ENCODE data around the gene PLPP4.

The PLPP4 gene

DNA sequence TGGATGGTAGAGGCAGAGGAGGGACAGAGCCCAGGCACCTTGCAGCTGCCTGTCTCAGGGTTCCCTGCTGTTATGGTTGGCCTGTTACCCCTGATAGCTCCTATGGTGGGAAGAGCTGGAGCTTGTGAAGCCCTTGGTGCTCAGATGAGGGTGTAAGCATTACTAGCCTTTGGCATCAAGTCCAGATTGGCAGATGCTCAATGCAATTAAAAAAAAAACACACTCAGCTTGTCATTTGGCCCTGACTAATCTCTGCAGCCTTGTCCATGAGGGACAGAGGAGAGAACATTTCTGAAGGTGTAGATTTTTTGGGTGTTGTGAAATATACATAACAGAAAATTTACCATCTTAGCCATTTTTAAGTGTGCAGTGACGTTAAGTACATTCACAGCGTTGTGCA, 86.3 kb downstream of the PLPP4 start:
- POLR2A ChIA-PET = no interaction called here
- CTCF ChIA-PET = no interaction called here
- TF ChIP-seq, protein P1, sequence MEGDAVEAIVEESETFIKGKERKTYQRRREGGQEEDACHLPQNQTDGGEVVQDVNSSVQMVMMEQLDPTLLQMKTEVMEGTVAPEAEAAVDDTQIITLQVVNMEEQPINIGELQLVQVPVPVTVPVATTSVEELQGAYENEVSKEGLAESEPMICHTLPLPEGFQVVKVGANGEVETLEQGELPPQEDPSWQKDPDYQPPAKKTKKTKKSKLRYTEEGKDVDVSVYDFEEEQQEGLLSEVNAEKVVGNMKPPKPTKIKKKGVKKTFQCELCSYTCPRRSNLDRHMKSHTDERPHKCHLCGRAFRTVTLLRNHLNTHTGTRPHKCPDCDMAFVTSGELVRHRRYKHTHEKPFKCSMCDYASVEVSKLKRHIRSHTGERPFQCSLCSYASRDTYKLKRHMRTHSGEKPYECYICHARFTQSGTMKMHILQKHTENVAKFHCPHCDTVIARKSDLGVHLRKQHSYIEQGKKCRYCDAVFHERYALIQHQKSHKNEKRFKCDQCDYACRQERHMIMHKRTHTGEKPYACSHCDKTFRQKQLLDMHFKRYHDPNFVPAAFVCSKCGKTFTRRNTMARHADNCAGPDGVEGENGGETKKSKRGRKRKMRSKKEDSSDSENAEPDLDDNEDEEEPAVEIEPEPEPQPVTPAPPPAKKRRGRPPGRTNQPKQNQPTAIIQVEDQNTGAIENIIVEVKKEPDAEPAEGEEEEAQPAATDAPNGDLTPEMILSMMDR (IDR thresholded peaks at IDR 0.05; ENCODE audit: control extremely low read depth, extremely low read depth, low read depth, missing control alignments) = no peak
- DNase-seq (ENCODE audit: extremely low spot score) = no peak

DNA sequence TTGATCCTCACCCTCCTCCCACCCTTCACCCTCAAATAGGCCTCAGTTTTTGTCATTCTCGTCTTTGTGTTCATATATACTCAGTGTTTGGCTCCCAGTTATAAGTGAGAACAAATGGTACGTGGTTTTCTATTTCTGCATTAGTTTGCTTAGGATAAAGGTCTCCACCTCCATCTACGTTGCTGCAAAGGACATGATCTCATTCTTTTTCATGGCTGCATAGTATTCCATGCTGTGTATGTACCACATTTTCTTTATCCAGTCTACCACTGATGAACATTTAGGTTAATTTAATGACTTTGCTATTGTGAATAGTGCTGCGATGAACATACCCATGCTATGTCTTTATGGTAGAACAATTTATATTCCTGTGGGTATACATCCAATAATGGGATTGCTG, 91.2 kb downstream of the PLPP4 start:
- TF ChIP-seq, protein P1 (IDR thresholded peaks at IDR 0.05; ENCODE audit: control extremely low read depth, extremely low read depth, low read depth, missing control alignments) = no peak
- POLR2A ChIA-PET = no interaction called here
- CTCF ChIA-PET = no interaction called here
- no peak for DNase-seq (ENCODE audit: extremely low spot score)

DNA sequence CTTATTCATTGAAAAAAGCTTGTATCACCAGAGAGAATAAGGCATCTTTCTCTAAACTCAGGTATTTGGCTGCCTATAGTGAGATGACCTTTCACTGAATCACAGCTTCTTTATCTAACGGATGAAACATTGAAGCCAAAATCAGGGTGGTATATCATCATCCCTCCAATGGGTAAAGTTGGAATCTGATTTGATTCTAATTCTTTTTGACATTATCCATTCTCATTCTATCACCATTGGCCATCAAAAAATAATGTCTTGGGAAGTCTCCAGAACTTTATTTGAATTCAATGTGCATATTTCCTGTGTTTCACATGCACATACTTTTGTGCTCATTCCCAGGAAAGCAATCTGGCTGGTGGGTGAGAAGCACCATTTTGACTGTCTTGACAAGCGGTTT, 95.2 kb downstream of the PLPP4 start:
- DNase-seq (ENCODE audit: extremely low spot score) = no peak
- ChIA-PET CTCF (no interaction called here), POLR2A (no interaction called here)
- TF ChIP-seq, protein P1 (IDR thresholded peaks at IDR 0.05; ENCODE audit: control extremely low read depth, extremely low read depth, low read depth, missing control alignments) = no peak

DNA sequence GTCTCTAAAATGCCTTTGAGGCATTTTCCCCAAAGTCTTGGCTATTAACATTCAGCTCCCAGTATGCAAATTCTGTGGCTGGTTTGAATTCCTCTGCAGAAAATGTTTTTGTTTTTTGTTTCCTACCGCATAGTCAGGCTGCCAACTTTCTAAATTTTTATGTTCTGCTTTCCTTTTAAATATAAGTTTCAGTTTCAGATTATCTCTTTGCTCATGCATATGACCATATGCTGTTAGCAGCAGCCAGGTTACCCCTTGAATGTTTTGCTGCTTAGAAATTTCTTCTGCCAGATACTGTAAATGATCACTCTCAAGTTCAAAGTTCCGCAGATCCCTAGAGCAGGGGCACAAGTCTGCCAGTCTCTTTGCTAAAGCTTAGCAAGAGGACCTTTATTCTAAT, 96.9 kb downstream of the PLPP4 start:
- TF ChIP-seq, protein P1 (IDR thresholded peaks at IDR 0.05; ENCODE audit: control extremely low read depth, extremely low read depth, low read depth, missing control alignments) = no peak
- ChIA-PET CTCF (interaction anchor here (1.2 kb wide), 1 partner anchor 15 kb away, joined by 3 read pairs; no protein-coding TSS in a partner anchor), POLR2A (no interaction called here)
- no peak for DNase-seq (ENCODE audit: extremely low spot score)

DNA sequence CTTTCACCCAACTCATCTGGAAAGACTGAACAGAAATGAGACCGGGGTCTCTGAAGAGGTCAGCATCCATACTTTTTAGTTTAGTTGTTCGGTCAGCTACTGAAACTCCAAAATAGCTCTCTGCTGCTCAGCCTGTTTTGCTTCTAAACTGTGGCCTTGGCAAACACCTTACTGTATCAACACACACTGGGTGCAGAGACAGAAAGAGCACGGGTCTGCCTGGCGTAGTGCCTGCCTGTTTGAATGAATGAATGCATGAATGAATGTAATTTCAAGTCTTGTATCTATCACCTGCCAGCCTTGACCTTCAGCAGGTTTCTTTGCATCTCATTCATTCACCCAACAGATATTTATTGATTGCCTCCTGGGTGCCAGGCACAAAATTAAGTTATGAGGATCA, 98.4 kb downstream of the PLPP4 start:
- ChIA-PET POLR2A (no interaction called here), CTCF (no interaction called here)
- DNase-seq (ENCODE audit: extremely low spot score) = no peak
- TF ChIP-seq, protein P1 (IDR thresholded peaks at IDR 0.05; ENCODE audit: control extremely low read depth, extremely low read depth, low read depth, missing control alignments) = no peak

DNA sequence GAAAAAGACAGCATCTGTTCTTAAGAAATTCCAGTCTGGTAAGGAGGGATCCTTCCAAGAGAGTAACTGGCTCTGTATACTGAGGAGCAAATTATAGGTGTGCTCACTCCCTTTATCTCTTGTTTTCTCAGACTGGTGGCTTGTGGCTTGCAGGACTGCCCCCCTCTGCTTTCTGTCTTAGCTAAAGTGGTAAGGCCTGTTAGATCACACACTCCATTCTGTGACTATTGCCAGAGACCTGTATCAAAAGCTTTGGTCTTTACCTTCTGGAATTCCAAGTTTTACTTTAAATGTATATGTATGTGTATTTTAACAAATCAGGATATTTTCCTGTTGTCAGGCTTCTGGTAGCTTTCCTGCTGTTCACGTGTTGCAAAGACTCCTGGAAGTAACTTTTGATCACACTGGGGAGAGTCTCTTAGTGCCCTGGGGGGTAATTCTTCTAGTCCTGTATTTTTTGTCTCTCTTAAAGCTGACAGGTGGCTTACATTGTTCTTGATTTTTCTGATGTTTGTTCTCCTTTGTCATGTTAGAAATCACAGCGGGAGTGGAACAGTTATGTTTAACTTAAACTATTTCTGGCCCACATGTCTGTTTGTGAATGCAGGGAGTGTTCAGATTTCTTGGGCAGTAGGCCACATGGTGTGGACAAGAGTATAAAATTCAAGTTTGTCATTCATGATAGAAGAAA, 99.0 kb downstream of the PLPP4 start:
- TF ChIP-seq, protein P1 (IDR thresholded peaks at IDR 0.05; ENCODE audit: control extremely low read depth, extremely low read depth, low read depth, missing control alignments) = no peak
- ChIA-PET POLR2A (no interaction called here), CTCF (no interaction called here)
- no peak for DNase-seq (ENCODE audit: extremely low spot score)
